Mammary epithelial cell (primary cell): ENCODE data around the gene PDGFA.

ENCODE experiments used
- CTCF ChIP-seq, 2 donors: IDR thresholded peaks in 1 of 2; conservative IDR thresholded peaks in 1 of 2; 2 replicates each; pipeline ENCODE4 v1.5.1; 2011 to 2012; ENCODE audit warnings: inconsistent platforms in 2 of 2, low read length in 2 of 2, mild to moderate bottlenecking in 2 of 2, control low read depth in 1 of 2, low read depth in 1 of 2; ENCODE audit not compliant: insufficient read depth in 1 of 2; ENCODE audit errors: extremely low read depth in 1 of 2
- EZH2 ChIP-seq: IDR thresholded peaks from 2 replicates; pipeline ENCODE4 v1.6.1; 2012; ENCODE audit warnings: low read length, inconsistent platforms, borderline replicate concordance

GRCh38 chr7:468681-469562 is 50.7 kb downstream of the PDGFA start:
- TF ChIP-seq CTCF (conservative IDR thresholded peaks at IDR 0.05 in 1 of 2, IDR thresholded peaks at IDR 0.05 in 1 of 2; ENCODE audit: extremely low read depth in 1 of 2, insufficient read depth in 1 of 2, low read depth in 1 of 2, low read length in 2 of 2) (no peak), EZH2 (no peak)
